Uterus (tissue), 2 donors: ENCODE data around the gene PIK3R2.

Experiments used
- CTCF ChIP-seq, 4 experiments: fragments of 200-600 bp in 2 of 4; fragments of 450-650 bp in 2 of 4; sonication (generic) in 2 of 4; IDR thresholded peaks; one replicate each; pipeline ENCODE4 v1.5.1; 2016 to 2019; ENCODE audit warnings: antibody characterized with exemption in 4 of 4, mild to moderate bottlenecking in 2 of 4, moderate library complexity in 1 of 4
- POLR2A ChIP-seq, 2 donors: fragments of 450-650 bp; IDR thresholded peaks; one replicate each; pipeline ENCODE4 v1.6.1; 2016; ENCODE audit warnings: antibody characterized with exemption in 2 of 2, mild to moderate bottlenecking in 1 of 2, moderate library complexity in 1 of 2

- TF ChIP-seq POLR2A (IDR thresholded peaks at IDR 0.05) (no peak), CTCF (IDR thresholded peaks at IDR 0.05) (no peak)
Measured at GRCh38 chr19:18150776-18151624, 2.0 kb upstream of the PIK3R2 start.
